Breast epithelium (tissue), 4 donors: ENCODE measurements around the gene CFAP97. TPM values are rescaled to one million over a fixed set of nuclear protein-coding genes. Genes with fewer than 3 reads are reported as not detected.

ENCODE experiments used
- DNase-seq, 2 donors: peaks; one replicate each; pipeline ENCODE4 v3.0.0-alpha.2; 2019; ENCODE audit warnings: low spot score in 2 of 2
- H3K27ac ChIP-seq, 2 donors: fragments of 200-600 bp; sonication (generic) in 1 of 2; one replicate each; pipeline ENCODE4 v1.5.1; 2016 to 2019; ENCODE audit warnings: mild to moderate bottlenecking in 1 of 2
- H3K27me3 ChIP-seq, 2 donors: fragments of 200-600 bp; sonication (generic) in 1 of 2; one replicate each; pipeline versions ENCODE4 v1.5.1 to v1.6.0; 2017 to 2019; ENCODE audit warnings: control low read depth in 1 of 2, mild to moderate bottlenecking in 1 of 2
- H3K36me3 ChIP-seq: fragments of 200-600 bp; one replicate; pipeline ENCODE4 v1.5.1; 2019
- H3K4me1 ChIP-seq, 2 donors: fragments of 200-600 bp; sonication (generic); one replicate each; pipeline ENCODE4 v1.5.1; 2016 to 2019; ENCODE audit warnings: control low read depth in 1 of 2
- H3K4me3 ChIP-seq, 3 donors: fragments of 200-600 bp; sonication (generic); 1 replicate in 2 of 3; 2 replicates in 1 of 3; pipeline ENCODE4 v1.5.1; 2016 to 2019; ENCODE audit warnings: mild to moderate bottlenecking in 3 of 3, moderate library complexity in 2 of 3
- H3K9me3 ChIP-seq, 2 donors: fragments of 200-600 bp; sonication (generic) in 1 of 2; one replicate each; pipeline ENCODE4 v1.5.1; 2016 to 2019; ENCODE audit warnings: control low read depth in 1 of 2
- POLR2A ChIP-seq: fragments of 450-650 bp; IDR thresholded peaks from one replicate; pipeline ENCODE4 v1.6.1; 2016; ENCODE audit warnings: antibody characterized with exemption, mild to moderate bottlenecking, moderate library complexity
- POLR2AphosphoS5 ChIP-seq, 3 donors: sonication (generic); formaldehyde crosslinking; IDR thresholded peaks; one replicate each; pipeline ENCODE4 v1.6.1; 2017; ENCODE audit warnings: antibody characterized with exemption in 3 of 3
- intact Hi-C: fragments of 100-400 bp; cut with DNase I; formaldehyde crosslinking; loops from one replicate; pipeline ENCODE4 v1.15.1; 2023; ENCODE audit warnings: low total_unique reads
- total RNA-seq, 3 donors: library from RNA; depleted of rRNA; stranded (reverse); fragments of >200 nt; gene quantifications; one replicate each; pipeline ENCODE4 v1.1.0, GENCODE V29; 2016
- TF ChIP-seq, protein P1 (sequence below), 3 donors: fragments of 450-650 bp; IDR thresholded peaks; one replicate each; pipeline ENCODE4 v1.5.1; 2016 to 2017; ENCODE audit warnings: antibody characterized with exemption in 3 of 3, mild to moderate bottlenecking in 3 of 3, moderate library complexity in 3 of 3

CFAP97 gene
- total RNA-seq, 3 donors from 2014 or later: 36.6 to 42.4 (median 38.0) TPM

GRCh38 chr4:185186769-185187168, 17.0 kb downstream of the CFAP97 start:
- intact Hi-C loops: no loop called here
- Histone ChIP-seq H3K9me3 (no peaks in the 10 kb centered on the region), H3K36me3 (no peaks in the 10 kb centered on the region), H3K4me1 (no peaks in the 10 kb centered on the region), H3K27me3 (no peaks in the 10 kb centered on the region), H3K4me3 (no peak overlapping the region), H3K27ac (no peak overlapping the region)
- no peak for TF ChIP-seq POLR2A
- TF ChIP-seq, protein P1, sequence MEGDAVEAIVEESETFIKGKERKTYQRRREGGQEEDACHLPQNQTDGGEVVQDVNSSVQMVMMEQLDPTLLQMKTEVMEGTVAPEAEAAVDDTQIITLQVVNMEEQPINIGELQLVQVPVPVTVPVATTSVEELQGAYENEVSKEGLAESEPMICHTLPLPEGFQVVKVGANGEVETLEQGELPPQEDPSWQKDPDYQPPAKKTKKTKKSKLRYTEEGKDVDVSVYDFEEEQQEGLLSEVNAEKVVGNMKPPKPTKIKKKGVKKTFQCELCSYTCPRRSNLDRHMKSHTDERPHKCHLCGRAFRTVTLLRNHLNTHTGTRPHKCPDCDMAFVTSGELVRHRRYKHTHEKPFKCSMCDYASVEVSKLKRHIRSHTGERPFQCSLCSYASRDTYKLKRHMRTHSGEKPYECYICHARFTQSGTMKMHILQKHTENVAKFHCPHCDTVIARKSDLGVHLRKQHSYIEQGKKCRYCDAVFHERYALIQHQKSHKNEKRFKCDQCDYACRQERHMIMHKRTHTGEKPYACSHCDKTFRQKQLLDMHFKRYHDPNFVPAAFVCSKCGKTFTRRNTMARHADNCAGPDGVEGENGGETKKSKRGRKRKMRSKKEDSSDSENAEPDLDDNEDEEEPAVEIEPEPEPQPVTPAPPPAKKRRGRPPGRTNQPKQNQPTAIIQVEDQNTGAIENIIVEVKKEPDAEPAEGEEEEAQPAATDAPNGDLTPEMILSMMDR (IDR thresholded peaks at IDR 0.05): no peak
- TF ChIP-seq POLR2AphosphoS5 (IDR thresholded peaks at IDR 0.05): no peak
- no peak for DNase-seq

DNA sequence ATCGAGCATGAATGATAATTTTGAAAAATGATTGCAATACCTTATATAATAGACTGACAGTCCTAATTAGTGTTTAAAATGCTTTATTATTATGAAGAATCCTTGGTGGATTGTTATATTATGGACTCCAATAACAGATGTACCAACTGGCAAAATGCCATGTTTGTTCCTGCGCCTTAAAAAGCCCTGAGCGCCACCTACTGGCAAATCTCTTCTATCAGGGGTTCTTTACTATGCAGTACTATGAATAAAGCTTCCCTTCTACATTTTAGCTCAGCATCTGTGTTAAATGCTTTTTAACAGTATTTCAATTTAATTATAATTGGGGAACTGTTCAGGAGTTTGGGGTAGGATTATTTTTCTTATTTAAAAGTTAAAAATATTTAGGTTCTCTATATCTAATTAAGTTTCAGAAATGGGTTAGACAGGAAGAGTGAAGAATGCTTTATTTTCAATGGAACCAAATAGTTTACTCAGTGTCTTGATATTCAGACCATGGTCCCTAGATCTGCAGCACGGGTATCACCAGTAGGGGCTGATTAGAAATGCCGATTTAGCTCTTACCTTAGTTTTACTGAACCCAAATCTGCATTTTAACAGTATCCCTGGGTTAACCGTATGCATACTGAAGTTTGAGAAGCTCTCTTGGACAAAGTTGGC, 20.0 kb downstream of the CFAP97 start:
- Histone ChIP-seq H3K9me3 (no peaks in the 10 kb centered on the region), H3K27me3 (no peaks in the 10 kb centered on the region), H3K27ac (peak overlapping the region in 1 of 2 donors; percentile 10), H3K4me1 (no peaks in the 10 kb centered on the region), H3K4me3 (no peak overlapping the region), H3K36me3 (no peaks in the 10 kb centered on the region)
- peak; percentile 71 for DNase-seq
- no peak for TF ChIP-seq POLR2A
- TF ChIP-seq, protein P1 (IDR thresholded peaks at IDR 0.05): peak in 2 of 3 donors; percentile 65 to 72
- intact Hi-C loops: loop anchor here (5.0 kb wide), 1 partner anchor 41 kb away; the partner anchor contains the start of gene SLC25A4

GRCh38 chr4:185182239-185182638, 21.6 kb downstream of the CFAP97 start:
- DNase-seq: no peak
- no peaks in the 10 kb centered on the region for H3K36me3 ChIP-seq
- TF ChIP-seq POLR2A (no peak), POLR2AphosphoS5 (IDR thresholded peaks at IDR 0.05) (no peak)
- TF ChIP-seq, protein P1 (IDR thresholded peaks at IDR 0.05): no peak
- H3K4me1 ChIP-seq: no peaks in the 10 kb centered on the region
- no peak overlapping the region for H3K27ac ChIP-seq
- no peak overlapping the region for H3K4me3 ChIP-seq
- H3K9me3 ChIP-seq: no peaks in the 10 kb centered on the region
- no peaks in the 10 kb centered on the region for H3K27me3 ChIP-seq
- intact Hi-C loops: loop anchor here (1.0 to 5.0 kb wide), 2 partner anchors 12 to 40 kb away; partner anchors contain the start of gene SLC25A4

- Histone ChIP-seq H3K36me3 (no peaks in the 10 kb centered on the region), H3K27ac (no peak overlapping the region), H3K9me3 (no peaks in the 10 kb centered on the region), H3K4me3 (no peak overlapping the region), H3K4me1 (no peaks in the 10 kb centered on the region), H3K27me3 (no peaks in the 10 kb centered on the region)
- DNase-seq: no peak
- intact Hi-C loops: no loop called here
- TF ChIP-seq, protein P1 (IDR thresholded peaks at IDR 0.05): no peak
- no peak for TF ChIP-seq POLR2AphosphoS5 (IDR thresholded peaks at IDR 0.05)
- TF ChIP-seq POLR2A: no peak
Measured at GRCh38 chr4:185179488-185179887, 24.3 kb downstream of the CFAP97 start.

DNA sequence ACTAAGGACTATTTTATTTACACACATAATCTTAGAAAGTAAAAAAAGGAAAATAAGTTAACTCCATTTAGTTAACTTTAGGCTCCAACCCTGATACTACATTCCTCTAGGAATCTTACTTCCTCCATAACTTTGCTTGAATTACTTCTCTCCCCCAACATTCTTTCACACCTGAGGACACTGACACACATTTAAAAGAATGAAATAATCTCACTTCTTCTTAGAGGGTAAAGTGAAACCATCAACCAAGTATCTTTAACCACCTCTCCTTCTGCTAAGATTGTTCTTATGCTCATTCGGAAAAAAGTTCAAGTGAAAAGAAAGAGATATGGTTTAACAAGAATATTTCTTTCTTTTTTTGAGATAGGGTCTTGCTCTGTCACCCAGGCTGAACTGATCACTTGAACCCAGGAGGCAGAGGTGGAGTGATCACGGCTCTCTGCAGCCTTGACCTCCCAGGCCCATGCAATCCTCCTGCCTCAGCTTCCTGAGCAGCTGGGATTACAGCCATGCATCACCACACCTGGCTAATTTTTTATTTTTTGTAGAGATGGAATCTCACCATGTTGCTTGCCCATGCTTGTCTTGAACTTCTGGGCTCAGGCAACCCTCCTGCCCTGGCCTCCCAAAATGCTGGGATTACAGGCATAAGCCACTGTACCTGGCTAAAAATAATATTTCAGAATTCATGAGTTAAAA, 32.3 kb downstream of the CFAP97 start:
- Histone ChIP-seq H3K9me3 (no peaks in the 10 kb centered on the region), H3K4me3 (no peak overlapping the region), H3K4me1 (no peaks in the 10 kb centered on the region), H3K36me3 (peaks cover 6% of the 10 kb centered on the region), H3K27ac (no peak overlapping the region), H3K27me3 (no peaks in the 10 kb centered on the region)
- DNase-seq: no peak
- intact Hi-C loops: no loop called here
- TF ChIP-seq, protein P1 (IDR thresholded peaks at IDR 0.05): no peak
- TF ChIP-seq POLR2AphosphoS5 (IDR thresholded peaks at IDR 0.05) (no peak), POLR2A (no peak)
